Measurements from ENCODE around the gene PCSK5. TPM values are rescaled to one million over a fixed set of nuclear protein-coding genes. Genes with fewer than 3 reads are reported as not detected.

PCSK5 gene
- total RNA-seq, 1 donor from 2014 or later, result 18.3 TPM

- H3K27me3 Mint-ChIP-seq (ENCODE audit: unreplicated experiment), result no peaks in the 10 kb centered on the region
- TF ChIP-seq, protein P1, sequence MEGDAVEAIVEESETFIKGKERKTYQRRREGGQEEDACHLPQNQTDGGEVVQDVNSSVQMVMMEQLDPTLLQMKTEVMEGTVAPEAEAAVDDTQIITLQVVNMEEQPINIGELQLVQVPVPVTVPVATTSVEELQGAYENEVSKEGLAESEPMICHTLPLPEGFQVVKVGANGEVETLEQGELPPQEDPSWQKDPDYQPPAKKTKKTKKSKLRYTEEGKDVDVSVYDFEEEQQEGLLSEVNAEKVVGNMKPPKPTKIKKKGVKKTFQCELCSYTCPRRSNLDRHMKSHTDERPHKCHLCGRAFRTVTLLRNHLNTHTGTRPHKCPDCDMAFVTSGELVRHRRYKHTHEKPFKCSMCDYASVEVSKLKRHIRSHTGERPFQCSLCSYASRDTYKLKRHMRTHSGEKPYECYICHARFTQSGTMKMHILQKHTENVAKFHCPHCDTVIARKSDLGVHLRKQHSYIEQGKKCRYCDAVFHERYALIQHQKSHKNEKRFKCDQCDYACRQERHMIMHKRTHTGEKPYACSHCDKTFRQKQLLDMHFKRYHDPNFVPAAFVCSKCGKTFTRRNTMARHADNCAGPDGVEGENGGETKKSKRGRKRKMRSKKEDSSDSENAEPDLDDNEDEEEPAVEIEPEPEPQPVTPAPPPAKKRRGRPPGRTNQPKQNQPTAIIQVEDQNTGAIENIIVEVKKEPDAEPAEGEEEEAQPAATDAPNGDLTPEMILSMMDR (IDR thresholded peaks at IDR 0.05), result no peak
- H3K27ac Mint-ChIP-seq (ENCODE audit: unreplicated experiment), result no peak overlapping the region
- H3K4me3 Mint-ChIP-seq (ENCODE audit: unreplicated experiment), result no peak overlapping the region
- H3K9me3 Mint-ChIP-seq (ENCODE audit: unreplicated experiment), result peaks cover 4% of the 10 kb centered on the region
- H3K36me3 Mint-ChIP-seq (ENCODE audit: unreplicated experiment), result no peaks in the 10 kb centered on the region
- peaks cover 12% of the 10 kb centered on the region for H3K4me1 Mint-ChIP-seq (ENCODE audit: unreplicated experiment)
- no peak for DNase-seq (ENCODE audit: extremely low spot score, unreplicated experiment)
Observed at GRCh38 chr9:75927356-75927755, 36.9 kb downstream of the PCSK5 start.

DNA sequence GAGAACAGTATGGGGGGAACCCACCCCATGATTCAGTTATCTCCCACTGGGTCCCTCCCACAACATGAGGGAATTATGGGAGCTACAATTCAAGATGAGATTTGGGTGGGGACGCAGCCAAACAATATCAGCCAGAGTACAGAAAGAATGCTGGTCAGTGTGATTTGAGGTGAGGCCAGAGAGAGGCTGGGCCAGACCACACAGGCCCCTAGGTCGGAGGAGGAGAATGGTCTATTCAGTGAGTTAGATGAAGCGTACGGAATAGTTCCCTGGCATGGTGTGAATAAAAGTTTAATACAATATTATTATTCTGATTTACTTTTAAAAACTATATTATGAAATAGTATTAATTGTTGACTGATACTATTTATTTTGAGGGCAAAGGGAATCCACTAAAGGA lies 39.7 kb downstream of the PCSK5 start:
- DNase-seq (ENCODE audit: extremely low spot score, unreplicated experiment), result no peak
- Mint-ChIP-seq H3K4me1 (ENCODE audit: unreplicated experiment) (peaks cover 12% of the 10 kb centered on the region), H3K27ac (ENCODE audit: unreplicated experiment) (no peak overlapping the region), H3K36me3 (ENCODE audit: unreplicated experiment) (peaks cover 11% of the 10 kb centered on the region), H3K4me3 (ENCODE audit: unreplicated experiment) (no peak overlapping the region), H3K9me3 (ENCODE audit: unreplicated experiment) (no peaks in the 10 kb centered on the region), H3K27me3 (ENCODE audit: unreplicated experiment) (no peaks in the 10 kb centered on the region)
- TF ChIP-seq, protein P1 (IDR thresholded peaks at IDR 0.05), result no peak

DNA sequence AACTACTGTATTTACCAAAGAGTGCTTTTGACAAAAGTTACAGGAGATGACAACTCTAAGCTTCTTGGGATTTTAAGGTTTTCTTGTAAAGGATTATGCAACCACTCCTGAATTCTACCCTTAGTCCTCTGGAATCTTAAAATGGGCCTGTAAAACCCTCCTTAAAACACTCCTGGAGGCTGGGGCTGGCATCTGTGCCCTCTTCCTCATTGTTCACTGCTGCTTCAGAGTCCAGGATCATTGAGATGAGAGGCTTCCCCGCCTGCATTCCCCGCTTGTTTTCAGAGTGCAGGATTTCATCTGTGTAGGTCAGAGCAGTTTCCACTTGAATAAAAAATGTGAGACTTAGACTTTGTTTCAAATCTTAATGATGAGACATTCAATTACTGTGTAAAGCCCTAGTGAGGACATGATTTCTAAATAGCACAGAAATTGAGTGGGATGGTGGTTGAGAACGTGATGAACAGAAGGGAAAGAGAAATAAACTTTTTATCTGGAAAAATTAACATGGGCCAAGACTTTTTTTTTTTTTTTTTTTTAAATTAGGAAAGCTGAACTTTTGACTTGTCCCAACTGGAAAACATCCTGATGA lies 40.4 kb downstream of the PCSK5 start:
- peaks cover 12% of the 10 kb centered on the region for H3K4me1 Mint-ChIP-seq (ENCODE audit: unreplicated experiment)
- no peak overlapping the region for H3K27ac Mint-ChIP-seq (ENCODE audit: unreplicated experiment)
- TF ChIP-seq, protein P1 (IDR thresholded peaks at IDR 0.05), result no peak
- H3K4me3 Mint-ChIP-seq (ENCODE audit: unreplicated experiment), result no peak overlapping the region
- H3K36me3 Mint-ChIP-seq (ENCODE audit: unreplicated experiment), result peaks cover 11% of the 10 kb centered on the region
- H3K27me3 Mint-ChIP-seq (ENCODE audit: unreplicated experiment), result no peaks in the 10 kb centered on the region
- no peaks in the 10 kb centered on the region for H3K9me3 Mint-ChIP-seq (ENCODE audit: unreplicated experiment)
- DNase-seq (ENCODE audit: extremely low spot score, unreplicated experiment), result no peak

DNA sequence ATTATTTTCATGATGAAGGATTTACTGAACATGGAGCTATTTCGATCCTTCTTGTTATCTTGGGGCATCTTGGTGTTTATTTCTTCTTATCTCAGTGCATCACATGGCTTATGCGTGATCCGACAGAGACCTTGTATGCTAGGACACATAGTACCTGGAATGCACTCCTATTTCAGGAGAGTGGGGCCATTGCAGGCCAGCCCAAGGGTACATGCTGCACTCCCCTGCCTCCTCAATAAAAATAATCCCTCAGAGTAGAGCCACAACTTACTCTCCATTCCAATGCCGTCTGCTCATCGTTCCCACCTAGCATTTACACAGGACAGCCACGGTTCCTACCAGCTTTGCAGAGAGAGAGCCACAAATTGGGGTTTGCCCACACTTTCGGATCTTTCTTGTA lies 43.5 kb downstream of the PCSK5 start:
- TF ChIP-seq, protein P1 (IDR thresholded peaks at IDR 0.05), result no peak
- DNase-seq (ENCODE audit: extremely low spot score, unreplicated experiment), result no peak
- Mint-ChIP-seq H3K36me3 (ENCODE audit: unreplicated experiment) (peaks cover 15% of the 10 kb centered on the region), H3K4me1 (ENCODE audit: unreplicated experiment) (peaks cover 12% of the 10 kb centered on the region), H3K9me3 (ENCODE audit: unreplicated experiment) (no peaks in the 10 kb centered on the region), H3K27ac (ENCODE audit: unreplicated experiment) (no peak overlapping the region), H3K27me3 (ENCODE audit: unreplicated experiment) (no peaks in the 10 kb centered on the region), H3K4me3 (ENCODE audit: unreplicated experiment) (no peak overlapping the region)

DNA sequence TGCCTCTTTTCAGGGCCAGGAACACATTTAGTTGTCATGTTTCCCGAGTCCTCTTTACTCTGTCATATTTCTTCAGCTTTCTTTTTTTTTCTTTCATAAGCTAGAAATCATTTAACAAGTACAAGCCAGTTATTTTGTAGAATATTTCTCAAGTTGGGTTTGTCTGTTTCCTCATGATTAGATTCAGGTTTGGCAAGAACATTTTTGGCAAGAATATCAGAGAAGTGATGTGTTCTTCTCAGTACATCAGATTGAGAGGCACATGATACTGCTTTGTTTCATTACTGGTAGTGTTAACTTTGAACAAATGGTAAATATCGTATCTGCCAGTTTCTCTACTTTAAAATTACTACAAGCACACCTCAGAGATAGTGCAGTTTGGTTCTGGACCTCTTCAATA lies 45.1 kb downstream of the PCSK5 start:
- TF ChIP-seq, protein P1 (IDR thresholded peaks at IDR 0.05), result no peak

More for the DNA sequence above, 45.1 kb downstream of the PCSK5 start:
- Mint-ChIP-seq H3K27me3 (ENCODE audit: unreplicated experiment) (no peaks in the 10 kb centered on the region), H3K4me1 (ENCODE audit: unreplicated experiment) (peaks cover 10% of the 10 kb centered on the region), H3K27ac (ENCODE audit: unreplicated experiment) (no peak overlapping the region), H3K9me3 (ENCODE audit: unreplicated experiment) (no peaks in the 10 kb centered on the region), H3K36me3 (ENCODE audit: unreplicated experiment) (peaks cover 15% of the 10 kb centered on the region), H3K4me3 (ENCODE audit: unreplicated experiment) (no peak overlapping the region)
- DNase-seq (ENCODE audit: extremely low spot score, unreplicated experiment), result no peak
